PFSK-1 (cell line): ENCODE measurements around the gene C5orf34.

Experiments used
- FOXP2 ChIP-seq: optimal IDR thresholded peaks from 2 replicates; pipeline ENCODE3; 2011; ENCODE audit warnings: borderline replicate concordance, control low read depth, inconsistent platforms; ENCODE audit not compliant: insufficient read depth; ENCODE audit errors: extremely low read length, extremely low read depth
- POLR2AphosphoS5 ChIP-seq: IDR thresholded peaks from 2 replicates; pipeline ENCODE4 v1.6.1; 2012; ENCODE audit warnings: low read depth, mild to moderate bottlenecking, control low read depth, low read length, moderate library complexity
- SIN3A ChIP-seq: IDR thresholded peaks from 2 replicates; pipeline ENCODE4 v1.6.1; 2012; ENCODE audit warnings: mild to moderate bottlenecking, low read length, moderate library complexity, borderline replicate concordance; ENCODE audit not compliant: insufficient read depth
- TAF1 ChIP-seq: IDR thresholded peaks from 2 replicates; pipeline ENCODE4 v1.6.1; 2012; ENCODE audit warnings: low read length, control low read depth, borderline replicate concordance; ENCODE audit not compliant: insufficient read depth
- TF ChIP-seq, protein P1 (sequence below), 2 experiments: IDR thresholded peaks; 2 replicates each; pipeline versions ENCODE4 v1.6.1 to v1.8.0; 2011 to 2012; ENCODE audit warnings: low read depth in 2 of 2, low read length in 2 of 2, control low read depth in 1 of 2, inconsistent platforms in 1 of 2, mild to moderate bottlenecking in 1 of 2, moderate library complexity in 1 of 2; ENCODE audit not compliant: insufficient read depth in 1 of 2

C5orf34 gene

DNA sequence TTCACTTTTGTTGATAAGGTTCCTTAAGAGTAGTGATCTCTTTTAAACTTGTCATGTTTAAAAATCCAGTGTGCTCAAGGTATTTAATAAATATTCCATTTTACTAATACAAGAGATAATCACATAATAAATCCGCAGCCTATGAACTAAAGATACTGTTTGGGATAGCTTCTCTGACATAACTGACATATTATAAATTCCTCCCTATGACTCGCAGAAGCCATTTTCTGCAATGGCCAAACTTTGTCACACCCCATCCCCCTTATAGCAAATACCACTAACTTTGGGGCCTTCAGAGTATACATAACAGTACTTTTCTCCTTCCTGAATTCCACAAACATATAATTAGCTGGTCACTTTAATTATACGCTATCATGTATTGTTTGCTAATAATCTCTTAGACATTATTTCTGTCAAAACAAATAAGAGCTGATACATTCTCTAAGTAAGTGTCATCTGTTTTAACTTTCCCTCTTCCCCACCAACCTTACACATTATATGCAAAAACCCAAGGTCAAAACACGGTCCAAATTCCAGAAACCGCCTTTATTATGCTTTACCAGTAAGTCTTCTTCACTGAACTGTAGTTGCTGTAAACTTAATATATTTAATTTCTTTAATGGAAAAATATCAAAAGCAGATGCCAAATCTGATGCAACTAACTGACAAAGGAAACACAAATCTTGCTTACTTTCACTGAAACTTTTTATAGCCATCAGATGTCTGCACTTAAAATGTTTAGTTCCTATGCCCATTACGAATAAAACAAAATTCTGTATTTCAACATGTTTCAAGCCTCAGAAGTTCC, 32.3 kb downstream of the C5orf34 start:
- TF ChIP-seq SIN3A = no peak
- no peak for TF ChIP-seq FOXP2
- TF ChIP-seq, protein P1, sequence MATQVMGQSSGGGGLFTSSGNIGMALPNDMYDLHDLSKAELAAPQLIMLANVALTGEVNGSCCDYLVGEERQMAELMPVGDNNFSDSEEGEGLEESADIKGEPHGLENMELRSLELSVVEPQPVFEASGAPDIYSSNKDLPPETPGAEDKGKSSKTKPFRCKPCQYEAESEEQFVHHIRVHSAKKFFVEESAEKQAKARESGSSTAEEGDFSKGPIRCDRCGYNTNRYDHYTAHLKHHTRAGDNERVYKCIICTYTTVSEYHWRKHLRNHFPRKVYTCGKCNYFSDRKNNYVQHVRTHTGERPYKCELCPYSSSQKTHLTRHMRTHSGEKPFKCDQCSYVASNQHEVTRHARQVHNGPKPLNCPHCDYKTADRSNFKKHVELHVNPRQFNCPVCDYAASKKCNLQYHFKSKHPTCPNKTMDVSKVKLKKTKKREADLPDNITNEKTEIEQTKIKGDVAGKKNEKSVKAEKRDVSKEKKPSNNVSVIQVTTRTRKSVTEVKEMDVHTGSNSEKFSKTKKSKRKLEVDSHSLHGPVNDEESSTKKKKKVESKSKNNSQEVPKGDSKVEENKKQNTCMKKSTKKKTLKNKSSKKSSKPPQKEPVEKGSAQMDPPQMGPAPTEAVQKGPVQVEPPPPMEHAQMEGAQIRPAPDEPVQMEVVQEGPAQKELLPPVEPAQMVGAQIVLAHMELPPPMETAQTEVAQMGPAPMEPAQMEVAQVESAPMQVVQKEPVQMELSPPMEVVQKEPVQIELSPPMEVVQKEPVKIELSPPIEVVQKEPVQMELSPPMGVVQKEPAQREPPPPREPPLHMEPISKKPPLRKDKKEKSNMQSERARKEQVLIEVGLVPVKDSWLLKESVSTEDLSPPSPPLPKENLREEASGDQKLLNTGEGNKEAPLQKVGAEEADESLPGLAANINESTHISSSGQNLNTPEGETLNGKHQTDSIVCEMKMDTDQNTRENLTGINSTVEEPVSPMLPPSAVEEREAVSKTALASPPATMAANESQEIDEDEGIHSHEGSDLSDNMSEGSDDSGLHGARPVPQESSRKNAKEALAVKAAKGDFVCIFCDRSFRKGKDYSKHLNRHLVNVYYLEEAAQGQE (IDR thresholded peaks at IDR 0.05; ENCODE audit: insufficient read depth in 1 of 2, low read depth in 2 of 2, low read length in 2 of 2) = no peak
- TF ChIP-seq TAF1 = no peak
- TF ChIP-seq POLR2AphosphoS5 = no peak

DNA sequence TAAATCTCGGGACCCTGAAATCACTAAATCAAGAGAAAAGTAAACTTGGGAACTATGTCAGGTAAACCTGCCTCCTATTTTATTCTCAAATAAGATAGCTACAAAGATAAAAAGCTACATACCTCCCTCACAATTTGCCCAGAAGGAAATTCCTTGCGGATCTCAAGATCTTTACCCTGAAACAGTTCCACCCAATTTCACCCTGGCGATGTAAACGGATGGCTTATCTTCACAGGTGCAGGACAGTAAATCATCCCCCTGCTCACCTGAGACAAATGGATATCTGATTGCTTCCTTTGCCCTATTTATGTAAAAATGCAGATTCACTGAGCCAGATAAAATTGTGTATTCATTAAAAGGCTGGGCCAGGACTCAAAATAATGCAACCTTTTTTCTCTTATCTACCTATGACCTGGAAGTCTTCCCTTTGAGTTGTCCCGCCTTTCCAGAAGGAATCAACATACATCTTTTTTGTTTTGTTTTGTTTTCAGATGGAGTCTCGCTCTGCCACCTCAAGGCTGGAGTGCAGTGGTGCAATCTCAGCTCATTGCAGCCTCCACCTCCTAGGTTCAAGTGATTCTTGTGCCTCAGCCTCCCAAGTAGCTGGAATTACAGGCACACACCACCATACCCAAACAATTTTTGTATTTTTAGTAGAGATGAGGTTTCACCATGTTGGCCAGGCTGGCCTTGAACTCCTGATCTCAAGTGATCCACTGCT, 45.1 kb downstream of the C5orf34 start:
- no peak for TF ChIP-seq POLR2AphosphoS5
- no peak for TF ChIP-seq TAF1
- TF ChIP-seq, protein P1 (IDR thresholded peaks at IDR 0.05; ENCODE audit: insufficient read depth in 1 of 2, low read depth in 2 of 2, low read length in 2 of 2) = no peak
- no peak for TF ChIP-seq SIN3A
- TF ChIP-seq FOXP2 = no peak

DNA sequence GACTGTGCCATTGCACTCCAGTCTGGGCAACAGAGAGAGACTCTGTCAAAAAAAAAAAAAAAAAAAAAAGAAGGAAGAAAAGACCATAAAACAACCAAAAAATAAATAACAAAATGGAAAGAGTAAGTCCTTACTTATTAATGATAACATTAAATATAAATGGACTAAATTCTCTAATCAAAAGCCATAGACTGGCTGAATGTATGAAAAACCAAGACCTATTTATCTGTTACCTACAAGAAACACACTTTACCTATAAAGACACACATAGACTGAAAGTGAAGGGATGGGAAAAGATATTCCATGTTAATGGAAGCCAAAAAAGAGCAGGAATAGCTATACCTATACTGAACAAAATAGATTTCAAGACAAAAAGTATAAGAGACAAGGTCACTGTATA, 47.8 kb downstream of the C5orf34 start:
- TF ChIP-seq POLR2AphosphoS5 (no peak), TAF1 (no peak), SIN3A (no peak), FOXP2 (no peak)
- TF ChIP-seq, protein P1 (IDR thresholded peaks at IDR 0.05; ENCODE audit: insufficient read depth in 1 of 2, low read depth in 2 of 2, low read length in 2 of 2) = no peak

DNA sequence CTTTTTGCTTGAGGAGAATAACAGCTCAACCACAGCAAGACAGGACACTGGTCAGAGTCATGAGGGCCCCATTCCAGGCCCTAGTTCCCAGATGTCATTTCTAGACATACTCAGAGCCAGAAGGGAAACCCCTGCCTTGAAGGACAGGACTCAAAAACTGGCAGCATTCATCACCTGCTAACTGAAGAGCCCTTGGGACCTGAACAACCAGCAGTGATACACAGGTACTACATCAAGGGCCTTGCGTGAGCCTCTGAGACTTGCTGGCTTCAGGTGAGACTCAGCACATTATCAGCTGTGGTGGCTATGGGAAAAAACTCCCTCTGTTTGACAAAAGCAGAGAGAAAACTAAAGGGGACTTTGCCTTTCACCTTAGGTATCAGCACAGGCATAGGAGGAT, 53.9 kb downstream of the C5orf34 start:
- no peak for TF ChIP-seq POLR2AphosphoS5
- TF ChIP-seq FOXP2 = no peak
- no peak for TF ChIP-seq SIN3A
- TF ChIP-seq, protein P1 (IDR thresholded peaks at IDR 0.05; ENCODE audit: insufficient read depth in 1 of 2, low read depth in 2 of 2, low read length in 2 of 2) = no peak
- TF ChIP-seq TAF1 = no peak

DNA sequence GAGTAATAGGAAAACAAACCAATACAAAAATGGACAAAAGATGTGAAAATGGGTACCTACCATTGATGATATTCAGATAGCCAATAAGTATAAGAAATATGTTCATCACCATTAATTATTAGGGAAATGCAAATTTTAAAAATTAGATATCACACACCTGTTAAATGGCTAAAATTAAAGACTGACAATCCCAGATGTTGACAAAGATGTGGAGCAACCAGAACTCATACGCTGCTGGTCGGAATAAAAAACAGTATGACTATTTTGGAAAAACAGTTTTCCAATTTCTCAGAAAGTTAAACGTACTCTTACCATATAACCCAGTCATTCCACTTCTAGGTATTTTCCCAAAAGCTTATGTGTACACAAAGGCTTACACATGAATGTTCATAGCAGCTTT, 58.4 kb downstream of the C5orf34 start:
- no peak for TF ChIP-seq TAF1
- TF ChIP-seq, protein P1 (IDR thresholded peaks at IDR 0.05; ENCODE audit: insufficient read depth in 1 of 2, low read depth in 2 of 2, low read length in 2 of 2) = no peak
- TF ChIP-seq POLR2AphosphoS5 = no peak
- no peak for TF ChIP-seq FOXP2
- TF ChIP-seq SIN3A = no peak
